Osteoblast (primary cell): ENCODE measurements around the gene AAK1. TPM values are rescaled to one million over a fixed set of nuclear protein-coding genes. Genes with fewer than 3 reads are reported as not detected.

ENCODE experiments used
- DNase-seq: peaks from one replicate; pipeline ENCODE4 v3.0.0; 2011; ENCODE audit warnings: low spot score, mixed read lengths; ENCODE audit not compliant: insufficient read length; ENCODE audit errors: missing footprints
- H2AFZ ChIP-seq: 2 replicates; pipeline ENCODE4 v1.6.0; 2011; ENCODE audit warnings: mild to moderate bottlenecking, low read length
- H3K27ac ChIP-seq: 2 replicates; pipeline ENCODE4 v1.5.1; 2011; ENCODE audit warnings: mild to moderate bottlenecking, low read depth, low read length, moderate library complexity
- H3K27me3 ChIP-seq: 2 replicates; pipeline ENCODE4 v1.6.0; 2012; ENCODE audit warnings: mild to moderate bottlenecking, control low read depth, inconsistent platforms, low read length, moderate library complexity; ENCODE audit not compliant: insufficient read depth
- H3K36me3 ChIP-seq: 2 replicates; pipeline ENCODE4 v1.5.1; 2011; ENCODE audit warnings: mild to moderate bottlenecking, low read length, control low read depth, moderate library complexity; ENCODE audit not compliant: insufficient read depth
- H3K4me1 ChIP-seq: 2 replicates; pipeline ENCODE4 v1.5.1; 2011; ENCODE audit warnings: mild to moderate bottlenecking, low read length, control low read depth, moderate library complexity; ENCODE audit not compliant: insufficient read depth
- H3K4me2 ChIP-seq: 2 replicates; pipeline ENCODE4 v1.6.0; 2011; ENCODE audit warnings: mild to moderate bottlenecking, low read length; ENCODE audit not compliant: insufficient read depth
- H3K4me3 ChIP-seq: fragments of 200-600 bp; sonication (generic); 3 replicates; pipeline ENCODE4 v1.5.1; 2012; ENCODE audit warnings: mild to moderate bottlenecking, low read length, inconsistent platforms; ENCODE audit not compliant: insufficient read depth
- H3K79me2 ChIP-seq: 2 replicates; pipeline ENCODE4 v1.6.0; 2012; ENCODE audit warnings: mild to moderate bottlenecking, low read length, control low read depth, inconsistent platforms; ENCODE audit not compliant: insufficient read depth
- H3K9me3 ChIP-seq: 2 replicates; pipeline ENCODE4 v1.5.1; 2011; ENCODE audit warnings: low read depth, low read length, control low read depth
- H4K20me1 ChIP-seq: 2 replicates; pipeline ENCODE4 v1.6.0; 2012; ENCODE audit warnings: mild to moderate bottlenecking, low read length, control low read depth; ENCODE audit not compliant: insufficient read depth
- CTCF ChIP-seq: IDR thresholded peaks from 2 replicates; pipeline ENCODE4 v1.5.1; 2011; ENCODE audit warnings: mild to moderate bottlenecking, low read depth, low read length, moderate library complexity; ENCODE audit errors: extremely low read depth
- total RNA-seq: library from RNA; depleted of rRNA; stranded (reverse); fragments of >200 nt; gene quantifications from 2 replicates; pipeline ENCODE4 v1.2.3, GENCODE V29; 2012

Gene AAK1
- total RNA-seq, 1 donor, result 61.9 TPM

- H3K4me3 ChIP-seq, result no peak overlapping the region
- peak overlapping the region; percentile 40 for H3K27ac ChIP-seq
- no peaks in the 10 kb centered on the region for H3K27me3 ChIP-seq
- peaks cover 90% of the 10 kb centered on the region for H3K79me2 ChIP-seq
- H3K36me3 ChIP-seq, result no peaks in the 10 kb centered on the region
- H3K9me3 ChIP-seq, result no peaks in the 10 kb centered on the region
- H2AFZ ChIP-seq, result no peak overlapping the region
- peaks cover 48% of the 10 kb centered on the region for H4K20me1 ChIP-seq
- H3K4me2 ChIP-seq, result peak overlapping the region; percentile 44
- no peak for TF ChIP-seq CTCF
- peaks cover 23% of the 10 kb centered on the region for H3K4me1 ChIP-seq
- DNase-seq, result peak; percentile 21
Observed at GRCh38 chr2:69589973-69590652, 53.4 kb downstream of the AAK1 start.

- DNase-seq, result no peak
- Histone ChIP-seq H4K20me1 (peaks cover 58% of the 10 kb centered on the region), H3K36me3 (no peaks in the 10 kb centered on the region), H3K9me3 (no peaks in the 10 kb centered on the region), H3K27ac (no peak overlapping the region), H3K4me2 (no peak overlapping the region), H3K4me3 (no peak overlapping the region), H2AFZ (no peak overlapping the region), H3K27me3 (no peaks in the 10 kb centered on the region), H3K79me2 (peaks cover 89% of the 10 kb centered on the region), H3K4me1 (peaks cover 23% of the 10 kb centered on the region)
- no peak for TF ChIP-seq CTCF
Observed at GRCh38 chr2:69588945-69589344, 54.6 kb downstream of the AAK1 start.

GRCh38 chr2:69588403-69588802 is 55.1 kb downstream of the AAK1 start:
- no peak overlapping the region for H3K4me3 ChIP-seq
- no peak overlapping the region for H3K4me2 ChIP-seq
- H3K27ac ChIP-seq, result no peak overlapping the region
- no peaks in the 10 kb centered on the region for H3K36me3 ChIP-seq
- H3K9me3 ChIP-seq, result no peaks in the 10 kb centered on the region
- H3K27me3 ChIP-seq, result no peaks in the 10 kb centered on the region
- H3K4me1 ChIP-seq, result peaks cover 23% of the 10 kb centered on the region
- peak; percentile 18 for DNase-seq
- H4K20me1 ChIP-seq, result peaks cover 58% of the 10 kb centered on the region
- no peak for TF ChIP-seq CTCF
- H3K79me2 ChIP-seq, result peaks cover 89% of the 10 kb centered on the region
- H2AFZ ChIP-seq, result no peak overlapping the region

- no peaks in the 10 kb centered on the region for H3K9me3 ChIP-seq
- H3K4me1 ChIP-seq, result peaks cover 42% of the 10 kb centered on the region
- no peak overlapping the region for H3K27ac ChIP-seq
- H3K27me3 ChIP-seq, result no peaks in the 10 kb centered on the region
- no peak for DNase-seq
- H4K20me1 ChIP-seq, result peaks cover 75% of the 10 kb centered on the region
- no peak overlapping the region for H2AFZ ChIP-seq
- peaks cover 94% of the 10 kb centered on the region for H3K79me2 ChIP-seq
- H3K4me2 ChIP-seq, result no peak overlapping the region
- TF ChIP-seq CTCF, result no peak
- H3K36me3 ChIP-seq, result no peaks in the 10 kb centered on the region
- no peak overlapping the region for H3K4me3 ChIP-seq
Observed at GRCh38 chr2:69585855-69586555, 57.5 kb downstream of the AAK1 start.
